ENCODE measurements around the gene PPP1R13L.
"Not testable (repeated sequence)": the region's sequence is repeated elsewhere in the genome, so short reads cannot be mapped to it uniquely, and the experiment has no call there.

The PPP1R13L gene

DNA sequence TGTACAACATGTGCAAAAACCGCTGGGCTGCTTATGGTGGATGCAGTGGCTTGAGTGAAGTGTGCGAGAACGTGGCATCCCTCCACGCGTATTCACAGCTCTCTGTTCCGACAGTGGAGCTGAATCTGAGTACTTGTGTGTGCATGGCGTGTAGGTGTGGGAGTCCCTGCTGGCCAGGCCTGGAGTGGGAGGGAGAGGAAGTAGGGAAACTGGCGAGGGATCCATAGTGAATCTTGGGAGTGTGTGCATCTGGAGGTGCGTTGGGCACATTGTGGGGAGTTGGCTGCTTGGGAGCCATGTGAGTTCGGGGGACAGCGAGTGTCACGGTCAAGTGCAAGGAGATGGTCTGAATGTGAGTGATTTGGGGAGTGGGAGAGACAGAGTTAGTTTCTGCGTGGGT is 62.0 kb downstream of the PPP1R13L start:
- no peak for ATAC-seq

DNA sequence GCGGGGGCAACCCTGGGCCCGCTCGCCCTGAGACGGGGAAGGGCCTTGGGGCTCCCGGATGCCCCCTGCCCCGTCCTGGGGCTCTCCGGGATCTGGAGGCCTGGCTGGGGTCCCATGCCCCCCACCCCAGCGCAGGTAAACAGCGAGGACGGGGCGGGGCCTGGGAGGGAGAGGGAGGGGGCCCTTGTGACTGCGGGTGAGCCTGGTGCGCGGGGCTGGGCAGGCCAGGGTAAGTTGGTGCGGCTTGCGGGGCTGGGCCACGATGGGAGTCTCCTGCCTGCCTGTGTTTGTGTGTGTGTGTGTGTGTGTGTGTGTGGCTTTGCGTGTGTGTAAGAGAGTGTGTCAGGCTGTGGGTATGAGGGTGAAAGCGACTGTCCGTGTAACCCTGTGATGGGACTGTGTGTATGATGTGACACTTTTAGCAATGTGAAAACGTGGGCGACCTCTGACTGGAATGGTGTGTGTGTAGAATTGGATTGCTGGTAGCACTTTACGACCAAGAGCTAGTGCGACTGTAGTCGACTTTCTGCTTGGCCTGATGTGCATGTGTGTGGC is 63.9 kb downstream of the PPP1R13L start:
- no peak for ATAC-seq

DNA sequence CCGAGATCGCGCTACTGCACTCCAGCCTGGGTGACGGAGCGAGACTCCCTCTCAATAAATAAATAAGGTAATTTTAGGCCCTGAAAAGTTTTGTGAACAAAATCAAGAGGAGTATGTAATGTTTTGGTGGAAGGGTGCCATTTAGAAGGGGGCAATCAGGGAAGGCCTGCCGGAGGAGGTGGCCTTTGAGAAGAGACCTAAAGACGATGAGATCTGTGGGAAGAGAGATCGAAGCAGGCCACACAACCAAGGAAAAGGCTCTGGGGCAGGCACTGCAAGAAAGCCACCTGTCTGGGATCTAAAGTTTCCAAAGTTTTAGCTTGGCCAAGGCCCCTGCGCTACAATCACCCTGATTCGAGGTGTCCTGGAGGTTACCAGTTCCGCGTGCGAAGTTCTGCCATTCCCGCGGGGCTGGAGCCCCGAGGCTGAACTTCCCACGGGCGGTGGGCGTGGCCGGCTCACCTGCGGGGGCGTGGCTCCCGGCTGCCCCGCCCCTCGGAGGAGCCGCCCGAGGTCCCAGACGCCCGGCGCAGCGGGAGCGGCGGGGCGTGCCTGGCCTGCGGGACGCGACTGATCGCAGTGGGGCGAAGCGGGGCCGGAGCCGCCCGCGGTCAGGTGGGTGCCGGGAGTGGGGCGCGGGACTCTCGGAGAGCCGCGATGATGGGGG is 64.5 kb downstream of the PPP1R13L start, which contains the start of gene KLC3:
KLC3 (plus strand) TSS at position 519 of the 667 bp plus-strand sequence. CDS start 4,792 bp downstream, outside the sequence.
- ATAC-seq = peak; percentile 13 to 24

DNA sequence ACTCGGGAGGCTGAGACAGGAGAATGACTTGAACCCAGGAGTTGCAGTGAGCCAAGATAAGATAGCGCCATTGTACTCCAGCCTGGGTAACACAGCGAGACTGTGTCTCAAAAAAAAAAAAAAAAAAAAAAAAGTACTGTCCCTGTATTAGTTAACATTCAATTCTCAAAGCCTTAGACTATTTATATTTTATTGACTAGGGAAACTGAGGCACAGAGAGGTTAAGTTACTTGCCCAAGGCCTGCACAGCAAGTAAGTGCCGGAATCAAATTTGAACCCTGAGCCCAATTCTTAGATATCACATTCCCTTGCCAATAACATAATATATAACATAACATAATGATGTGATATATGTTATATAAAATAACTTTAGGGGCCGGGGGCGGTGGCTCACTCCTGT is 65.2 kb downstream of the PPP1R13L start:
- no peak for ATAC-seq

DNA sequence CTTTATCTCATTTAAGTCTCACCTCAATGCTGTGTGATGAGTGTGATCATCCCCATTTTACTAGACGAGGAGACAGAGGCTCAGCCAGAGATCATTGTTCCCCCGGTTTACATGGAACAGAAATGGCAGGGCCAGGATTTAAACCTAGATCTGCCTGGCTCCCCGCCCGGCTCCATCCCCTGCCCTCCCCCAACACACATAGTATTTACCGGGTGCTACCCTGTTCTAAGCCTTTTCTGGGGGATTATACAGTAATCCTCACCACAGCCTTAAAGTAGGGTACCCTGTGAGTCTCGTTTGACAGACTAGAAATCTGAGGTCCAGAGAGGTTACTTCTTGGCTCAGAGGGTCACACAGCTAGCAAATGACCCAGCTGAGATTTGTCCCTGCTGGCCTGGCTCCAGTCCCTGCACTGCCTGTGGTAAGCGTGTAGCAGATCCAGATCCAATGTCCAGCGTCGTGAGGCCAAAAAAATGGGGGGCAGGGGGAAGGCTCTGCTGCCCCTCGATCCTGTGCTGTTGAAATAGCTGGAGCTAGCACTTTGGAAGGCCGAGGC is 68.1 kb downstream of the PPP1R13L start:
- no peak for ATAC-seq

DNA sequence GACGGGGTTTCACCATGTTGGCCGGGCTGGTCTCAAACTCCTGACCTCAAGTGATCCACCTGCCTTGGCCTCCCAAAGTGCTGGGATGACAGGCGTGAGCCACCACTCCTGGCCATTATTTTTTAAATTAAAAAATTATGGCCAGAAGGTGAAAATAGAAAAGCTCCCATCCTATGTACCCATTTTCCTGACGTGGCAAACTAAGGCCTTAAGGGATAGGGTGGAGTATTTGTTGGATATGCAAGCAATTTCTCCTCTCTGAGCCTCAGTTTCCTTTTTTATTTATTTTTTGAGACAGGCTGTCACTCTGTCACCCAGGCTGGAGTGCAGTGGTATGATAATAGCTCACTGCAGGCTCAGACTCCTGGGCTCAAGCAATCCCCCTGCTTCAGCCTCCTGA is 70.0 kb downstream of the PPP1R13L start:
- ATAC-seq = not testable (repeated sequence)

DNA sequence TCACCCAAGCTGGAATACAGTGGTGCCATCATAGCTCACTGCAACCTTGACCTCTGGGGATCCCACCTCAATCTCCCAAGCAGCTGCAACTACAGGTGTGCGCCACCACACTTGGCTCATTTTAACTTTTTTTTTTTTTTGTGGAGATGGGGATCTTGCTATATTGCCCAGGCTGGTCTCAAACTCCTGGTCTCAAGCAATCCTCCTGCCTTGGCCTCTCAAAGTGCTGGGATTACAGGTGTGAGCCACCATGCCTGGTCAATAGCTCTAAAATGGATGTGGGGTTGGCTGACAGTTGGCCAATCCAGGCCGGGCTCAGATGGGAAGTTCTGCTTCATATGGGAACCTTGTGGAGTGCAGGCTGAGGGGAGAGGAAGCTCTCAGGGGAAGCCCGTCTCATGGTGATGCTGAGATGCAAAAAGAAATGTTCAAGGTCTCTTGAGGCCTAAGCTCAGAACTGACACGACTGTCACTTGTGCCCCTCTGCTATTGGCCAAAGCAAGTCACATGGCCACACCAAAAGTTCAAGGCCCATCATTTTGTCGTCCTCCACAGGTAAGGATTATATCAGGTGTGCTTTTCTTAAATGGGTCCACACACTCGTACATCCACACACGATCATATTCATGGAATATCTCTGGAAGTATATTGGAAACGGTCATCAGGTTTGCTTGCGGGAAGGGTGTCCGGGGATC is 71.1 kb downstream of the PPP1R13L start:
- no peak for ATAC-seq

DNA sequence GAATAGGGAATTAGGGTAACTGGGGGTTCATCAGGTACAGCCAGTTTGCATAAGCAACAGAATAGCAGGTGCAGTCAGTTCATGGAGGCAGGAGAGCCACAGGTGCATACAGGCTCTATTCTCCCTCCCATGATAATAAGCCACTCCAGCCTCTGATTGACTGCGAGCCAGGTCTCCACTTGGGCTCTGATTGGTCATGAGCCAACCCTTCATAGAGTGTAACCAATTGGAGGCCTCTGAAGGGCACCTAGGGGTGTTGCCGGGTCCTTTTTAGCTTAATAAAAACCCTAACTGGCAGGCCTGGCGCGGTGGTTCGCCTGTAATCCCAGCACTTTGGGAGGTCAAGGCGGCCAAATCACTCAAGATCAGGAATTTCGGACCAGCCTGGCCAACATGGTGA is 73.5 kb downstream of the PPP1R13L start:
- no peak for ATAC-seq

Measured in activated CD4-positive, CD25-positive, alpha-beta regulatory T cell treated with anti-CD3 and anti-CD28 coated beads, Interleukin-2, amount 50 U/mL, for 24 hours (primary cell).